Activated CD4-positive, CD25-positive, alpha-beta regulatory T cell (primary cell): ENCODE data around the gene ADNP.

Experiments
- DNase-seq, 4 experiments: peaks; one replicate each; lab custom pipeline; 2025; lab: John Stamatoyannopoulos, UW

ADNP gene

DNA sequence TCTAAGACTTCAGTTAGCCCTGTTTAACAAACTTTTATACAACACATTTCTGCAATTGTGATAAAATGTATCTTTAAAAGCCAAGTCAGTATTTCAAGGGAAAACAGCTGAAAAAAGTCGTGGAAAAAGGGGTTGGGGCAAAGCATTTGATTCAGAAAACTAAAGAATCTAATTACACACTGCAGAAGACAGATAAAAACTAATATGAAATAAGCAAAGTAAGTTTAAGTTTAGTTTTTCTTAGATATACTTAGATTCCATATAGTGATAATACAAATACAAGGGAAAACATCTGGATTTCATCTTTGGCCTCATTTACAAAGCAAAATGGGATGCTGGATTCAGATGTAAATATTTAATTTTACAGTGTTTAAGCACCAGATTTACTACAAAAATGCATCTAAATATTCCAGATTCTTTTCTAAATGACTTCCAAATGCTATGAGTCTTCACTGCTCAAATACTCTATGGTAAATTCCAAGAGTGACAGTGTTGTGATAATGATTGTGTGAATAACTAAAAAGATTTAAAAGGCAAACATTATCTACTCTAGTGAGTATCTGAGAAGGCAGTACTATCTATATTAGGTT, 1.5 kb upstream of the ADNP start:
- no peak for DNase-seq

DNA sequence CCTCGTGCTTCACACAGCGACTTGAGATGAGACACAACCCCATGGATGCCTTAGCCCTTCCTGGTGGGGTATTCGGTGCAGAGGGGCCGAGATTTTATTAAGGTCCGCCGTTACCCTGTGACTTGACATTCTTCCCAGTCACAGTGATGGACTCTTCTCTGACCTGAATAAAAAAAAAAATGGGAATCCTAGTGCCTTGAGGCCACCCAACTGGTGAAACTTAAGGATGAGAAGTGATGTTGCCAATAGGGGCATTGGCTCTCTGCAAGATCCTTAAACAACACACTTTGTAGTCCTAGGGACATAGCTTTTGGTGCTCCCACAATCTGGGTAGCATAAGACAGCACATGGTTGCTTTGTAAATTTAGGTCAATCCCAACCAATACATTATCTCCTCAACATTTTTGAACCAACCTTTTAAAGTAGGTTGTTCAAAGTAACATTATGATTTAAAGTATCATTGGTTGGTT, 814 bp upstream of the ADNP start:
- DNase-seq = no peak

DNA sequence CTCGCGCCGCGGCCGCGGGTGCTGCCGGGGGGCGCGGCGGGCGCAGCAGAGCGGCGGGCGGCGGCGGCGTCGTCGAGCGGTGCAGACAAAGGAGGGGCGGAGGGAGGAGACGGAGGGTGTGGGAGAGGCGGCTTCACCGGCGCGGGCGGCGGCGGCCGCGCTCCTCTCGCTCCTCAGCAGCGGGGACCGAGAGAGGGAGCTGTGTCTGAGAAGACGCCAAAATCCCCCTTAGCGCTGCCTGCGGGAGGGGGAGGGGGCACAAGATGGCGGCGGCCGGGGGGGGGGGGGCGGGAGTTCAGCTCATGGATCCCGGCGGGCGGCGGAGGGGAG, 296 bp downstream of the ADNP start:
- DNase-seq = peak in 3 of 4 experiments; percentile 68 to 69 (median 69)

DNA sequence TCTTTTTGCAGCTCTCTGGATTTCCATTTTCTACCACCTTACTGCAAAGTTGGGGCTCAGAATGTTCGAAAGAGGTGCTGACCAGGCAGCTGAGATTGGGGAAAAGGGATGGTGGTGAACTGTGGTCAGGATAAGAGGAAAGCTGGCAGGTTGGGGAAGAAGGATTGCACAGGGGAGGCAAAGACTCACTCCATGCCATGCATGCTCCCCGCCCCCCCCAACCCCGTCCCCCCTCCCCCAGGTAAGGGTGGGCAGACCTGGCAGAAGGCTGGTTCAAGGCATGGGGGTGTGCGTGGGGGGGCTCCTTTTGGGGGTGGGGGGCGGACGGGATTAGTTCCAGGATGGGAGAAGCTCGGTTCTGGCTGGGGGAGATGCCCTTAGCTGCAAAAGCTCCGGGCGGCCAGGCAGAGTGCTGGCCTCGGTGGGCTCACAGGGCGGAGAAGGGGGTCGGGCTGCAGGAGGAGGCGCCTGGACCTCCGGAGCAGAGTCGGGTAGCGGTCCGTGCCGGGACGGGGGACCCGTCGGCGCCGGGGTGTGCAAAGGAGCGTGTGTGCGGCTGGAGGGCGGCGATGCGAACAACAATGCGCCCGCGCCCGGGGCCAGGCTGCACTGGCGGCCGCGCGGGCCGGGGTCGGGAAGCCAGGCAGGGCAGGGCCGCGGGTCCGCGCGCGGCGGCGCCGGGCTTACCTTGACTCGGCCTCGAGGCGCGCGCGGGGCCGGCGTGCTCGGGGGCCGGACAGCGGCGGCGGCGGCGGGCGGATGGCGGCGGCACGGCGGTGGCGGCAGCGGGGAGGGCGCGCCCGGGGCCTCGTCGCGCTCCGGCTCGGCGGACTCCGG, 880 bp downstream of the ADNP start:
- DNase-seq = peak in 2 of 4 experiments; percentile 23 to 35

DNA sequence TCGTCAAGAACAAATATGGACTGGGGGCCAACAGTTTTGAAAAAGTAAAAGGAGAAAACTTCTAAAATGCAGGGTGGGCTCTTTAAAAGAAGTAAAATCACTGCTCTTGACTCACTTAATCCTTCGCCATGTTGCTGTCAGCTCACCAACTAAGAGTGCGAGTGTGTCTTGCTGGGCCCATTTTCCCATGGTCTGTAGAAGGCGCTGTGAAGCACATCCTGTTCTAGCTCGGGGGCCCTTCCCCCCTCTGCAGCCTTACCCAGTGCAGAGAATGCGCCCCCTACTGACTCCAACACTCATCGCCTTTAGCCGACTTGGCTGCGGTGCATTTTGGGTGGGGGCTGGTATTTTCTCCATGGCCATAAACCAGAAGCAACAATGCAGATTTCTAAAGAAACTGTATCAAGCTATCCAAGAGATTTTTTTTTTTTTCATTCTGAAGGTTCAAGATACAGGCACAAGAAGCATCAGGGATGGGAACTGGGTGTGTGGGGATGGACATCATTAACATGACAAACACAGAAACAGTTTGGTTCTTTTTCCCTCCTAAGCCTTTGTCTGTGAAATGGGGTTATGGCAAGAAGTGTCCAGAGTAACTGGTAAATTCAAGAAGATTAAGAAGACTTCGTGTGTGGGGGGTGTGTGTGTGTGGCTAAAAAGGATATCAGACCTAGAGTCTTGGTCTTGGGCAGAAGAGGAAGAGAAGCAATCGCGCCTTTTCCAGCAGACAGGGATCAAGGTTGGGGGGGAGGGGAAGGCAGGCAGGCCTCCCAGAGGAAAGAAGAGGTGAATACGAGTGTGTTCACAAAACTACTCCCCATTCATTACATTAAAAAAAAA, 1.7 kb downstream of the ADNP start:
- peak; percentile 62 to 86 (median 78) for DNase-seq

DNA sequence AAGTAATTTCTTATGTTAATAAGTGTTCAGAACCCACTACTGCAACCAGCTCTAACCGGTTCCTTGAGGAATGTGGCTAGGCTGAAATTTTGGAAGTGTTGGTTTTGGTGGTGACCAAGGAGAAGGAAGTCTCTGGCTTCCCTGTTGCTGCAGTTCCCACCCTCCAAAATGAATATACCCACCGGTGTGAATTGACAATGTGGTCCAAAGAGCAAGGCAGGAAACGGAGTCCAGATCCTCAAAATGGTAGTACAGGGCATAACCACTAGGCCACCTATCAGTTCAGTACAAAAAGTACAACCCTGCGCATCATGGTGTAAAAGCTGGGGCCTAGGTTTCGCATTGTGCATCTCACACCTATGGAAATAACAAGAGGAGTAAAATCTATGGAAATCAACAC, 2.8 kb downstream of the ADNP start:
- no peak for DNase-seq

DNA sequence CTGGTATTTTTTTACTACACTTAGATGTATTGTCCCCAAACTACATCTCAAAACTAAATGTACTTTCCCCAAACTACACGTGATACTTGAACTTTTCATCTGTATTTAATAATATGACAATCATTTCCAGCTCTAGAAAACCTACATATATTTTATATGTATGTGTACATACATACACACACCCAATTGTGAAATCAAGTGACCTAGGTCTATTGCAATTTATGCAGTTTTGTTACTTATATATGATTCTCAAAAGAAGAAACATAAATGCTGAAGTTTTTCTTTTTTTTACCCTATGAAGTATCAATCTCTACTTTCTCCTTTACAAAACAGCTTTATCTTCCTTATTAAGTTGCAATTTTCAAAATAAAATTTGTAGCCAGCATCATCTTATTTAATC, 4.7 kb downstream of the ADNP start:
- no peak for DNase-seq

DNA sequence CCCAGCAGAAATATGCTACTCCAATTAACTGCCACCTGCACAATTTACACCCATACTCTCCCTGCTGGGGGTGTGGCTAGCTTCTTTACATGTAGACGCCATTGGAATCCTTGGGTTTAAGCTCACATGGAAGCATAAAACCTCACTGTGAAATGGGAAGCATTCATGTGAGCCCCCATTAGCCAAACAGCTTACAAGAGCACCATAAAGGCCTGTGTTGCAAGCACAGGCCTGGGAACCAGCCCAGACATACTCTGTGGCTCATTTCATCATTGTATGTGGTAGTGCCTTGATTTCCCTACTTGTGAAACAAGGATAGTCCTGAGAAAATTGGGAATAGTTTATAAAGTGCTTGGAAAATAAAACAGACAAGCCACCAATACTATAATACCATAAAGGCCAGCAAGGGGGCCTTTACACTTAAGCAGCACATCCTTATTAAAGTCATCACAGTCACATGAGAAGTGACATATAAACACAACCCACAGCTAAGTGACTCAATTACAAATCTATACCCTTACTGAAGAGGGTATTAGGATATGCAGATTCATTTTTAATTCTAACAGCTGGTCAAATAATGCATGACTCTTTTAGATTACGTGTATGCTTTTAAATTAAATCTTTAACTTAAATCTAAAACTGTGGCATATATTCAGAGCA, 6.8 kb downstream of the ADNP start:
- no peak for DNase-seq

DNA sequence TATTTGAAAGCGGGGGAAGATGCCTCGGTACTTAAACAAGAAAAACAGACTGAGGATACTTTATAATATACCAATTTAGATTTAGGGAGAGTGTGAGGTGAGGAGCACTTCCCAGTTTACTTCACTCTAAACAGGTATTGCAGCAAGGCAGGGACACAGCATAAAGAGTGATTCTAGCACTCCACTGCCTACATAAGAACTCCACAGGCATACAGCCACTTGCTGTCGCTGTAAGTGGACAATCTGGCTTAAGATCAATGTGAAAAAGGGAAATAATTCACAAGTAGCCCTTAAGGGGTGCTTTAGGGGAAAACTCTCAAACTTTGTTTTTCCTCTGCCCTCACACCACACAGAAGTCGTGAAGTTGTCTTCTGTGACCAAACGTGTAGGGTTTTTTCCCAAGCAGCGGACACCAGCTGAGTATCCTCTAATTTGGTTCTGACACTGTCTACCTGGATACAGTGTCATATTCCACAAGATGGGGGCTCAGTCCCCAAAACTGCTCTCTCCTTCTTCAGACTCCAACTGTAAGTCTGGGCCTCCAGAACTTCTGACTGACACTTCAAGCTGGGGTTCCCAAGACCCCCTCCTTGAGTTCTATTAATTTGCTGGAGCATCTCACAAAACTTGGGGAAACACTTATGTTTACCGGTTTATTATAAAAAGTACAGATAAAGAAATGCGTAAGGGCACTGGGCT, 9.3 kb downstream of the ADNP start:
- DNase-seq = no peak

DNA sequence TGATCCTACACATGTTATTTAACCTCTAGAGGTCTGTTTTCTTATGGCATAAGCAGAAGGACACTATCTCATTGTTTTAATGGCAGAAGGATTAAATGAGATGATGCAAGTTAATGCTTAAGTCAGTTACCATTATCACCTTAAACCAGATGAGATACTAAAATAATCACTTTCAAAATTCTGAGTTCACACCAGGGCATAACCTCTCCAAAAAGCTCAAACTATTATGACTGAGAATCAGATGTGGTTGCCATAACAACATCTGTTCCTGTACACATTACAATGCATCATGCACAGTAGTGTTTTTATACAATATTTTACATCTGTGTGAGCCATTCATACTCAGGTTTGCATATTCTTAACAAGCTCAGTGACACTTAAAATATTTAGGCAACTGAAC, 10.2 kb downstream of the ADNP start:
- DNase-seq = no peak

DNA sequence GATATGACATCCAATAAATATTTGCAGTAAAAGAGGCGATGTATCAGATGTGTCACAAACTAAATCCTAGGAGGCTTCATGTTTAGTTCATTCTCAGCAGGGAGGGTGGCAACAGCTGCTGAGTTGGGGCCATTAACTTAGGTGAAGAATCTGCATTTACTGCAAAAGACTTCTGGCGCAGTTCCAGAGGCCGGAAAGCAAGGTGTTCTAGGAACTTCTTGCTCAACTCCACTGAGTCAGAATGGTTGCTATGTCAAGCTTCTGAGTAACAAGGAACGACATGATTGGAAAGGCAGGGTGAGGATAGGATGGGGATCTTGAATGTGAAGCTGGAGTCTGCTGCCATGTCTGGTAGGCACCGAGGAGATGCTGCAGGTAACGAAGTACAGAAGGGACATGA, 11.7 kb downstream of the ADNP start:
- DNase-seq = no peak

DNA sequence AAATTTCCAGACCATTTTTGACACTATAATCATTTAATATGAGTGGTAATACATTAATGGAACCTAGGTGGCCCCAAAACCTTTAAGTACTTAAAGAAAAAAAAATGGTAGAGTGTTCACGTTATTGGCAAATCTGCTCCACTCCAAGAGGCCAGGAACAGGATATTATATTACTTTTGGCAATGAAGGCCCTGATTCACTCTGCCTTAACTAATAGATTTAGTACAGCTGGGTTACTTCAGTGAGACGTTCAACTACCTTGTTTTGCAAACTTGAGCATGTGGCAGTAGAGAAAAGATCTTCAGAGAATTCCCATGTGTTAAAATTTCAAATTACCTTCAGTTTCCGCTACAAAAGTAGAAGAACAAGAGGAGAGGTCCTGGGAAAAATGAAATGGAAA, 12.8 kb downstream of the ADNP start:
- DNase-seq = no peak

DNA sequence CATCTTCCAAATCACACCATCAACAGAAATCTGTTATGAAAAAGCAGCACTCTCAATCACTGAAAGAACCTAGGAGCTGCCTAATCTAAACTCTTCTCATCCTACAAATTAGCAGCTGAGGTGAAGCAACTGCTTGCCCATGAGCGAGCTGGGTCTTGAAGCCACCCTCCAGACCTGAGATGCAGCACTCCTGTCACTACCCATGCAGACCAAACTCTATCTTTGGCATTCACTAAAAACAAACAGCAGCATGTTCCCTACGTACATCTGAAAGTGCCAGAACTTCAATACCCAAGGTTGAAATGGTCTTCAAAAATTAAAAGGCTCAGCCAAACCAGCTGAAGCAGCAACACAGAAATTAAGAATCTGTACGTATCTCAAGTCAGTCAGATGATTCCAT, 14.3 kb downstream of the ADNP start:
- no peak for DNase-seq

DNA sequence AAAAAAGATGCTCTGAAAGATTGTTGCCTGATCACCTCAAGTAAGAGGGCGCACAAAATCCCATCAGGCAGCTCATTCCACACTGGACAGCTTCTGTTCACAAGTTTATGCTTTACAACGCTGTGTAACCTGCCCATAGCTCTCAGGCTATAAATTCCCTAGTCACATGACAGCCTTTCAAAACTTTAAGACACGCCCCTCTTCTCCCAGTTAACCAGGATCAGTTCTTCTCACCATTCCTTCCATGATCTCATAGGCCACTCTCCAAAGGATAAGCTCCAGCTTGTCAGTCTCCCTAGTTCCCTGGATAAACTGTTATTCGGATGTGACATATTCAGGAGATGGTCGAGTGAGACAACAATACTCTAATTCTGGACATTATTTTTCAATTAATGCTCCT, 15.0 kb downstream of the ADNP start:
- no peak for DNase-seq

DNA sequence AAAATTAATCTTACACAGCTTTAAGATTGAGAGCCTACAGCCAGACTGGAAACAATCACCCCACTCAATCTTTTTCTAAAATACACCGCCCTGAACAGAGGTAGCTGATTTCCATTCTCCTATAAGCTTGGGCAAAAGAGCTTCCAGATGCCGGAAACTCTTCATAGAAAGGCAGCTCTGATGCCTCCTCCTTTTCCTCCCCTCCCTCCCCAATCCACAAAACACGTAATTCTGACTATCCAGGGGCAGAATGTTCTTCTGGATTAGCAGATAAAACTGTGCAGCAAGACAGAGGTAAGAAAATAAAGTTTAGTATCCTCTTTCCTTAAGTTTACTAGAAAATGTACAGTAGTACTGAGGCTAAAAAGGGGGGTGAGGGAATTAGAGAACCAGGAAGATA, 15.8 kb downstream of the ADNP start:
- DNase-seq = no peak

DNA sequence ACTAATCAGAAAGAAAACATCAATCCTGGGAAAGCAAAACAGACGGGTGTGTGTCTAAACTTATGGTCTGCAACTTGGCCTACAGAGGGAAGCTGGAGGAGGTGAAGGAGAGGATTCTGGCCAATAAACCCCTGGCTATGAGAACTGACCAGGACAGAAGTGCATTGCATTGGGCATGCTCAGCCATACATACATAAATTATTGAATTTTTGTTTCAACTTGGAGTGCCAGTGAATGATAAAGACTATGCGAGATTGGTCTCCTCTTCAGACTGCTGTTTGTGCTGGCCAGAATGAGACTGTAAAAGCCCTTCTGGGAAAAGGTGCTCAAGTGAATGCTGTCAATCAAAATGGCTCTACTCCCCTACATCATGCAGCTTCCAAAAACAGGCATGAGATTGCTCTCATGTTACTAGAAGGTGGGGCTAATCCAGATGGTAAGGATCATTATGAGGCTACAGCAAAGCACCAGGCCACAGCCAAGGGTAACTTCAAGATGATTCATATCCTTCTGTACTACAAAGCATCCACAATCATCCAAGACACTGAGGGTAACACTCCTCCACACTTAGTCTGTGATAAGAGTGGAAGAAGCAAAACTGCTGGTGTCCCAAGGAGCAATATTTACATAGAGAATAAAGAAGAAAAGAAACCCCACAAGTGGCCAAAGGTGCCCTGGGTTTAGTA, 17.4 kb downstream of the ADNP start:
- no peak for DNase-seq

DNA sequence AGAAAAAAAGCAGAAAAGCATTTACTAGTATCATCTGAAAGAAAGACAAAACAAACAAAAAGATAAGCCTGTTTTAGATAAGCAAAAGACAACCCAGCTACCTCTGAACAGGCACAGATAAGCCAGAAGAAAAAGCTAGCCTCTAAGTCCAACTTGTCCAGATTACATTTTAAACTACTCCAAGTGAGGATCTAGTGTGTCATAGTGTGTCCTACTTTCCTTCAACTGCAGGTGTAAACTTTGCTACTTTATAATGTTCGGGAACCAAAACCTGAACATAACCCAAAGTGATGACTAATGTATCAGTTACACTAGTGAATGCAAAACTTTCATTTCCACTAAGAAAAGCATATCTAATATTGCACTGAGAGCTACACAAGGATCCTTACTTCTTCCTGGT, 19.5 kb downstream of the ADNP start:
- DNase-seq = no peak

DNA sequence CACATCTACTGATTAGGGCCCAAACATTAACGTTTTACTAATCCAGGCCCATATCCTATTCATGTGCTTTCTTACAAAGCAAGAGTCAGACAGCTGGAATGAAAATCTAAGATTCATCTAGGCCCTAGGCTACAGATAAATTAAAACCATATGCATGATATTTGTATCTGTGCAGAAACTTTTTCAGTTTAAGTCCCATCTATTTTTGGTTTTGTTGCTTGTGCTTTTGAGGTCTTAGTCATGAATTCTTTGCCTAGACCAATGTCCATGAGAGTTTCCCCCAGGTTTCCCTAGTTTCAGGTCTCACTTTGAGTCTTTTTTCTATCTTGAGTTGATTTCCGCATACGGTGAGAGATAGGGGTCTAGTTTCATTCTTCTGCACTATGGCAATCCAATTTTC, 20.2 kb downstream of the ADNP start:
- DNase-seq = no peak

DNA sequence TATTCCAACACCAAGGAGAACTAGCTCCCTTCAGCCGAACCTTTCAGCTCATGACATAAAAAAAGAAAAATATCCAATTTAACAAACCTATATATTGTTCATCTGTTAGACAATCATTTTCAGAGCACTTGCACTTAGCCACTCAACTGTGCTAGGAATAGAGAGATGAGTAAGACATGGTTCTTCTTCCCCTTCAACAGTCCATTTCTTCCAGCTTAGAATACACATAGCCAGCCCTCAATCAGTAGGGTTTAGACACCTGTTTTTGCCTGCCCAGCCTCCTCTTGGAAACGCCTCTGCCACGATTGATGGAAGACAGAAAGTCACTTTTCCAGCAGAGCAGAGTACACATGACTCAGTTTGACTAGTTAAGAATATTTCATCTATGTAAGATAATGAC, 21.8 kb downstream of the ADNP start:
- no peak for DNase-seq

DNA sequence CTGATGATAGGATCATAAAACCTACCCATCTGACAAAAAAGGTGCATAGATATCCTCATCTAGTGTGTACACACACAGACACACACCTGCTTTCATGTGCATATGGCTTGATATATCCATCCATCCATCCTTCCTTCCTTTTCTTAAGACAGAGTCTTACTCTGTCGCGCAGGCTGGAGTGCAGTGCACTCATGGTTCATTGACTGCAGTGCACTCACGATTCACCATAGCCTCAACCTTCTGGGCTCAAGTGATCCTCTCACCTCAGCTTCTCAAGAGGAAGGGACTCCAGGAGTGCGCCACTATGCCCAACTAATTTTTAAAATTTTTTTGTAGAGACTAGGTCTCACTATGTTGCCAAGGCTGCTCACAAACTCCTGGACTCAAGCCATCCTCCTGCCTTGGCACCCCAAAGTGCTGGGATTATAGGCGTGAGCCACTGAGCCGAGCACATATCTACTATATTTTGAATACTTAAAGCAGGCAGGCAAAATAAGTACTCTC, 27.1 kb downstream of the ADNP start:
- no peak for DNase-seq
